Calu3 (cell line): ENCODE data around the gene CFAP69. TPM values are rescaled to one million over a fixed set of nuclear protein-coding genes. Genes with fewer than 3 reads are reported as not detected.

Experiments
- BruUV-seq: library from RNA; stranded (reverse); fragments of 400-500 nt; replicated peaks from 2 replicates; lab custom pipeline; 2021; lab: Mats Ljungman, UMichigan
- CTCF ChIA-PET: fragments of 300-600 bp; sonication (Branson Sonifier 250); formaldehyde crosslinking; loops from one replicate; lab custom pipeline; 2022; ENCODE audit warnings: antibody characterized with exemption; lab: Charles Lee
- DNase-seq: peaks from one replicate; pipeline ENCODE4 v3.0.0; 2022
- H3K27ac Mint-ChIP-seq: one replicate; pipeline ENCODE4 v1.8.0; 2022; ENCODE audit warnings: mixed read lengths; ENCODE audit not compliant: unreplicated experiment
- H3K27me3 Mint-ChIP-seq: one replicate; pipeline ENCODE4 v1.8.0; 2022; ENCODE audit warnings: mixed read lengths; ENCODE audit not compliant: unreplicated experiment
- H3K36me3 Mint-ChIP-seq: one replicate; pipeline ENCODE4 v1.8.0; 2022; ENCODE audit warnings: mild to moderate bottlenecking, moderate library complexity, mixed read lengths; ENCODE audit not compliant: insufficient read depth, unreplicated experiment
- H3K4me1 Mint-ChIP-seq: one replicate; pipeline ENCODE4 v1.8.0; 2022; ENCODE audit warnings: mild to moderate bottlenecking, low read depth, mixed read lengths; ENCODE audit not compliant: unreplicated experiment
- H3K4me3 Mint-ChIP-seq: one replicate; pipeline ENCODE4 v1.8.0; 2022; ENCODE audit warnings: mild to moderate bottlenecking, low read depth, moderate library complexity, mixed read lengths; ENCODE audit not compliant: unreplicated experiment
- H3K9me3 Mint-ChIP-seq: one replicate; pipeline ENCODE4 v1.8.0; 2022; ENCODE audit warnings: low read depth, mixed read lengths; ENCODE audit not compliant: unreplicated experiment
- CTCF ChIP-seq: fragments of 200-600 bp; IDR thresholded peaks from one replicate; pipeline ENCODE4 v1.8.0; 2022; ENCODE audit warnings: antibody characterized with exemption; ENCODE audit not compliant: unreplicated experiment
- intact Hi-C: fragments of 100-400 bp; cut with micrococcal nuclease; formaldehyde crosslinking; loops from one replicate; pipeline ENCODE4 v1.10.0; 2022; ENCODE audit not compliant: unreplicated experiment
- total RNA-seq: library from RNA; stranded (reverse); gene quantifications from 2 replicates; pipeline ENCODE4 v1.2.3, GENCODE V29; 2022

Gene CFAP69
- total RNA-seq, 1 experiment from 2014 or later = 3.4 TPM

DNA sequence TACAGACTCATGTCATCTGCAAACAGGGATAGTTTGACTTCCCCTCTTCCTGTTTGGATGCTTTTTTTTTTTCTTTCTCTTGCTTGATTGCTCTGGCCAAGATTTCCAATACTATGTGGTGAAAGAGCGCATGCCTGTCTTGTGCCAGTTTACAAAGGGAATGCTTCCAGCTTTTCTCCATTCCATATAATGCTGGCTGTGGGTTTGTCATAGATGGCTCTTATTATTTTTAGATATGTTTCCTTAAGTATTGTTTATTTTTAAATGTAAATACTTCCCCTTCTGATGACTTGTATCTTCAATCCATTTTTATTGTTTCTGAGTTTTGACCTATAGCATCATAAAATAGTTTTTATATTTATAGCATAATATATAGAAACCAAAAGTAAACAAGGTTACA lies 58.3 kb downstream of the CFAP69 start:
- Mint-ChIP-seq H3K27me3 (no peaks in the 10 kb centered on the region), H3K36me3 (no peaks in the 10 kb centered on the region), H3K27ac (no peak overlapping the region), H3K4me1 (no peaks in the 10 kb centered on the region), H3K9me3 (no peaks in the 10 kb centered on the region), H3K4me3 (no peak overlapping the region)
- no peak for DNase-seq
- no TSS peak for BruUV-seq
- CTCF ChIA-PET = no interaction called here
- intact Hi-C loops = no loop called here
- TF ChIP-seq CTCF = no peak

GRCh38 chr7:90309872-90310271 lies 64.9 kb downstream of the CFAP69 start:
- no peaks in the 10 kb centered on the region for H3K9me3 Mint-ChIP-seq
- H3K36me3 Mint-ChIP-seq = no peaks in the 10 kb centered on the region
- CTCF ChIA-PET = no interaction called here
- no peaks in the 10 kb centered on the region for H3K27me3 Mint-ChIP-seq
- no peaks in the 10 kb centered on the region for H3K4me1 Mint-ChIP-seq
- TF ChIP-seq CTCF = no peak
- no peak for DNase-seq
- intact Hi-C loops = no loop called here
- no TSS peak for BruUV-seq
- no peak overlapping the region for H3K27ac Mint-ChIP-seq
- H3K4me3 Mint-ChIP-seq = no peak overlapping the region

GRCh38 chr7:90311175-90311574 lies 66.2 kb downstream of the CFAP69 start:
- Mint-ChIP-seq H3K36me3 (no peaks in the 10 kb centered on the region), H3K27me3 (no peaks in the 10 kb centered on the region), H3K27ac (no peak overlapping the region), H3K4me3 (no peak overlapping the region), H3K9me3 (no peaks in the 10 kb centered on the region), H3K4me1 (no peaks in the 10 kb centered on the region)
- intact Hi-C loops = no loop called here
- BruUV-seq = no TSS peak
- no peak for TF ChIP-seq CTCF
- no peak for DNase-seq
- CTCF ChIA-PET = no interaction called here

GRCh38 chr7:90312745-90313144 lies 67.8 kb downstream of the CFAP69 start:
- no peak overlapping the region for H3K4me3 Mint-ChIP-seq
- CTCF ChIA-PET = interaction anchor here (0.6 to 2.4 kb wide), 4 partner anchors 9 to 115 kb away, joined by 3 to 18 read pairs (median 4); no protein-coding TSS in a partner anchor
- H3K27ac Mint-ChIP-seq = no peak overlapping the region
- no peaks in the 10 kb centered on the region for H3K36me3 Mint-ChIP-seq
- H3K4me1 Mint-ChIP-seq = no peaks in the 10 kb centered on the region
- no peaks in the 10 kb centered on the region for H3K9me3 Mint-ChIP-seq
- TF ChIP-seq CTCF = no peak
- intact Hi-C loops = loop anchor here (1.0 to 2.0 kb wide), 2 partner anchors 101 to 114 kb away; no protein-coding TSS in a partner anchor
- no peak for DNase-seq
- BruUV-seq = no TSS peak
- H3K27me3 Mint-ChIP-seq = no peaks in the 10 kb centered on the region
